ENCODE data around the gene KRTAP5-6. TPM values are rescaled to one million over a fixed set of nuclear protein-coding genes. Genes with fewer than 3 reads are reported as not detected.

KRTAP5-6 gene
- total RNA-seq, 1 experiment from 2014 or later: not detected

DNA sequence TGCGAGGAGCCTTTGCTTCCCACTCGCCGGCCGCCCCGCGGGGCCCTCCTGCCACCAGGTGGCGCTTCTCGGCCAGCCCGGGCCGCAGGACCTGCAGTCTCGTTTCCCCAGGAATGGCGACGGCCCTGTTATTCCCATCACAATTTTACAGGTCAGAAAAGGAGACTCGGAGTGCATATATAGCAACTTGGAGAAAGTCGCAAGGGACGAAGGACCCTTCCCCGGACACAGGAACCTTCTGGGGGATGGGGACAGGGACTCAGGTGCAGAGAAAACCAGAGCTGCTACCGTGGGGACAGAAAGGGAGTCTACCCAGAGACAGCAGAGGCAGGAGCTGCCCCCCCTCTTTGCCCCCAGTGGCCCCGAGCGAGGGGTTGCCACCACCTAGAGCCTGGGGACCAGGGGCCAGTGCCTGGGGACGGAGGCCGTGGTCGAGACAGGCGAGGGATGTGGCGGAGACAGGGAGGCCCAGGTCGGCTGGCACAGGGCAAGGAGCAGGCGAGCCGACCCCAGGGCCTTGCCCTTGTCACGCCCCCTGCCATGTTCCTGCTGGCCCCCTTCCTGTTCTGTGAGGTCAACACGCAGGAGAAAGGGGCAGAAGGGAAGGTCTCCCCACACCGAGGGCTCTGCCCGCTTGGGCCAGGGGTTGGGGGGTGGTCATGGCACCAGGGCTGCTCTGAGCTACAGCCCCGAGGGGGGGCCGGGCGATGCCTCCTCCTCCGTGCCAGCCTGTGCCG, 3.5 kb upstream of the KRTAP5-6 start:
- DNase-seq (ENCODE audit: low read depth, low spot score): peak; percentile 59
- H2AFZ ChIP-seq (ENCODE audit: low read depth, low read length, poor library complexity, severe bottlenecking): peak overlapping the region; percentile 73
- POLR2A ChIA-PET: interaction anchor here (2.9 kb wide), 1 partner anchor 140 kb away, joined by 26 read pairs; no protein-coding TSS in a partner anchor
- TSS peak; percentile 76 for BruUV-seq (replicated peaks)
- H3K79me2 ChIP-seq (ENCODE audit: insufficient read depth, low read length): no peaks in the 10 kb centered on the region
- H3K27ac ChIP-seq (ENCODE audit: low read depth, low read length): peak overlapping the region; percentile 63
- no peaks in the 10 kb centered on the region for H3K9me2 ChIP-seq (ENCODE audit: insufficient read depth)
- intact Hi-C loops (cut with micrococcal nuclease): loop anchor here (1.0 kb wide), 4 partner anchors 41 to 463 kb away; no protein-coding TSS in a partner anchor
- H3K4me2 ChIP-seq (ENCODE audit: low read length): peak overlapping the region; percentile 98
- CTCF ChIA-PET: interaction anchor here (0.8 to 5.5 kb wide), 28 partner anchors 11 to 463 kb away, joined by 3 to 259 read pairs (median 6); partner anchors contain the start of genes H19, MRPL23 and SYT8
- H3K4me3 ChIP-seq (replicated peaks in 1 of 2; ENCODE audit: low read depth in 1 of 2, low read length in 2 of 2): peak overlapping the region; percentile 69 to 70
- H3K9ac ChIP-seq (ENCODE audit: low read length): peak overlapping the region; percentile 67
- peak; percentile 84 for ATAC-seq
- H3K4me1 ChIP-seq (ENCODE audit: control insufficient read depth in 1 of 2, insufficient read depth in 2 of 2, low read length in 2 of 2): peaks cover 0 to 12% of the 10 kb centered on the region in 2 experiments; a peak in 2 of 4 replicates
- RAD21 ChIA-PET (ENCODE audit: low non-redundant PET in 1 of 2, low total read pairs in 2 of 2, uncharacterized antibody in 2 of 2, unreplicated experiment in 2 of 2): interaction anchor here (1.0 to 2.3 kb wide), 11 partner anchors 41 to 463 kb away, joined by 4 to 63 read pairs (median 7); partner anchors contain the start of gene SYT8 (in 1 of the 2)
- H4K20me1 ChIP-seq (ENCODE audit: insufficient read depth): no peaks in the 10 kb centered on the region
- H3K9me3 ChIP-seq (ENCODE audit: control insufficient read depth in 1 of 2, insufficient read depth in 1 of 2, low read depth in 1 of 2, low read length in 2 of 2): no peaks in the 10 kb centered on the region
- no peaks in the 10 kb centered on the region for H3K27me3 ChIP-seq (ENCODE audit: insufficient read depth, low read length)
- H3K36me3 ChIP-seq (ENCODE audit: control insufficient read depth in 1 of 2, insufficient read depth in 2 of 2, low read length in 2 of 2): no peaks in the 10 kb centered on the region
- TF ChIP-seq CEBPB (IDR thresholded peaks at IDR 0.05; ENCODE audit: low read depth): no peak
- TF ChIP-seq SP1 (IDR thresholded peaks at IDR 0.05; ENCODE audit: low read depth): no peak
- TF ChIP-seq CBX3 (IDR thresholded peaks at IDR 0.05; ENCODE audit: low read depth): no peak
- TF ChIP-seq RAD21 (IDR thresholded peaks at IDR 0.05; ENCODE audit: low read depth): peak; percentile 73
- TF ChIP-seq POLR2A (IDR thresholded peaks at IDR 0.05; ENCODE audit: borderline replicate concordance, extremely low read depth, insufficient read depth, insufficient read length): no peak
- peak; percentile 28; the same call in 1 of the 2 replicates for TF ChIP-seq ZFX (IDR thresholded peaks at IDR 0.05)
- TF ChIP-seq SIN3A (IDR thresholded peaks at IDR 0.05; ENCODE audit: low read depth): no peak
- TF ChIP-seq POLR2AphosphoS5 (IDR thresholded peaks at IDR 0.05; ENCODE audit: low read depth, low read length): peak; percentile 57
- TF ChIP-seq EGR1 (IDR thresholded peaks at IDR 0.05; ENCODE audit: low read depth): no peak
- TF ChIP-seq, protein P1, sequence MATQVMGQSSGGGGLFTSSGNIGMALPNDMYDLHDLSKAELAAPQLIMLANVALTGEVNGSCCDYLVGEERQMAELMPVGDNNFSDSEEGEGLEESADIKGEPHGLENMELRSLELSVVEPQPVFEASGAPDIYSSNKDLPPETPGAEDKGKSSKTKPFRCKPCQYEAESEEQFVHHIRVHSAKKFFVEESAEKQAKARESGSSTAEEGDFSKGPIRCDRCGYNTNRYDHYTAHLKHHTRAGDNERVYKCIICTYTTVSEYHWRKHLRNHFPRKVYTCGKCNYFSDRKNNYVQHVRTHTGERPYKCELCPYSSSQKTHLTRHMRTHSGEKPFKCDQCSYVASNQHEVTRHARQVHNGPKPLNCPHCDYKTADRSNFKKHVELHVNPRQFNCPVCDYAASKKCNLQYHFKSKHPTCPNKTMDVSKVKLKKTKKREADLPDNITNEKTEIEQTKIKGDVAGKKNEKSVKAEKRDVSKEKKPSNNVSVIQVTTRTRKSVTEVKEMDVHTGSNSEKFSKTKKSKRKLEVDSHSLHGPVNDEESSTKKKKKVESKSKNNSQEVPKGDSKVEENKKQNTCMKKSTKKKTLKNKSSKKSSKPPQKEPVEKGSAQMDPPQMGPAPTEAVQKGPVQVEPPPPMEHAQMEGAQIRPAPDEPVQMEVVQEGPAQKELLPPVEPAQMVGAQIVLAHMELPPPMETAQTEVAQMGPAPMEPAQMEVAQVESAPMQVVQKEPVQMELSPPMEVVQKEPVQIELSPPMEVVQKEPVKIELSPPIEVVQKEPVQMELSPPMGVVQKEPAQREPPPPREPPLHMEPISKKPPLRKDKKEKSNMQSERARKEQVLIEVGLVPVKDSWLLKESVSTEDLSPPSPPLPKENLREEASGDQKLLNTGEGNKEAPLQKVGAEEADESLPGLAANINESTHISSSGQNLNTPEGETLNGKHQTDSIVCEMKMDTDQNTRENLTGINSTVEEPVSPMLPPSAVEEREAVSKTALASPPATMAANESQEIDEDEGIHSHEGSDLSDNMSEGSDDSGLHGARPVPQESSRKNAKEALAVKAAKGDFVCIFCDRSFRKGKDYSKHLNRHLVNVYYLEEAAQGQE (IDR thresholded peaks at IDR 0.05; ENCODE audit: low read depth): no peak
- no peak for TF ChIP-seq EZH2 (IDR thresholded peaks at IDR 0.05)
- no peak for TF ChIP-seq EZH2phosphoT487 (IDR thresholded peaks at IDR 0.05; ENCODE audit: borderline replicate concordance)
- TF ChIP-seq, protein P2, sequence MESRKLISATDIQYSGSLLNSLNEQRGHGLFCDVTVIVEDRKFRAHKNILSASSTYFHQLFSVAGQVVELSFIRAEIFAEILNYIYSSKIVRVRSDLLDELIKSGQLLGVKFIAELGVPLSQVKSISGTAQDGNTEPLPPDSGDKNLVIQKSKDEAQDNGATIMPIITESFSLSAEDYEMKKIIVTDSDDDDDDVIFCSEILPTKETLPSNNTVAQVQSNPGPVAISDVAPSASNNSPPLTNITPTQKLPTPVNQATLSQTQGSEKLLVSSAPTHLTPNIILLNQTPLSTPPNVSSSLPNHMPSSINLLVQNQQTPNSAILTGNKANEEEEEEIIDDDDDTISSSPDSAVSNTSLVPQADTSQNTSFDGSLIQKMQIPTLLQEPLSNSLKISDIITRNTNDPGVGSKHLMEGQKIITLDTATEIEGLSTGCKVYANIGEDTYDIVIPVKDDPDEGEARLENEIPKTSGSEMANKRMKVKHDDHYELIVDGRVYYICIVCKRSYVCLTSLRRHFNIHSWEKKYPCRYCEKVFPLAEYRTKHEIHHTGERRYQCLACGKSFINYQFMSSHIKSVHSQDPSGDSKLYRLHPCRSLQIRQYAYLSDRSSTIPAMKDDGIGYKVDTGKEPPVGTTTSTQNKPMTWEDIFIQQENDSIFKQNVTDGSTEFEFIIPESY (IDR thresholded peaks at IDR 0.05; ENCODE audit: extremely low read depth, insufficient replicate concordance, low read length): no peak
- no peak for TF ChIP-seq JUND (IDR thresholded peaks at IDR 0.05)
- no peak for TF ChIP-seq FOSL1 (IDR thresholded peaks at IDR 0.05; ENCODE audit: low read depth)
- no peak for TF ChIP-seq MAX (IDR thresholded peaks at IDR 0.05)
- TF ChIP-seq, protein P3, sequence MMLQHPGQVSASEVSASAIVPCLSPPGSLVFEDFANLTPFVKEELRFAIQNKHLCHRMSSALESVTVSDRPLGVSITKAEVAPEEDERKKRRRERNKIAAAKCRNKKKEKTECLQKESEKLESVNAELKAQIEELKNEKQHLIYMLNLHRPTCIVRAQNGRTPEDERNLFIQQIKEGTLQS (IDR thresholded peaks at IDR 0.05): no peak
- peak; percentile 90 for TF ChIP-seq YY1 (IDR thresholded peaks at IDR 0.05; ENCODE audit: extremely low read depth, insufficient replicate concordance, low read depth, low read length)
- TF ChIP-seq ZNF274 (IDR thresholded peaks at IDR 0.05; ENCODE audit: low read depth, low read length): no peak
- no peak for TF ChIP-seq TCF7L2 (IDR thresholded peaks at IDR 0.05; ENCODE audit: borderline replicate concordance, extremely low read depth, insufficient read depth, insufficient read length)
